ENCODE measurements around the gene PKP2.
"Not testable (repeated sequence)": the region's sequence is repeated elsewhere in the genome, so short reads cannot be mapped to it uniquely, and the experiment has no call there.

Gene PKP2

DNA sequence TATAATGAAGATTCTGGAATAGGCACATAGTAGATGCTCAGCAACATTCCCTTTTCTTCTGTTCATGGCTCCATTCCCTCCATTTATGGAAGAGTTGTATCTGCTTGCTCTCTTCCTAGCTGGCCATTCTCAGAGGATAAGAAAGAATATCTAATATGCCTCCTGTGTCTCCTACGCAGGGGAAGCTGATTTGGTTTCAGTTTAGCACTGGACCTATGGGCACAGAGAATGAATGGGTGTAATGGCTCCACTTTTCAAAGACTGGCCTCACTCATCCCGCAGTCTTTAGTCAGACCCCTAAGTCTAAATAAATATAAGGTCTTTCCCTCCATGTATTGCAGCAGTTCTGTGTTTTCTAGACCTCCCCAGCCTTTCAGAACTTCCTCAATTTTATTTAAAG lies 2.0 kb downstream of the PKP2 start:
- H3K27me3 ChIP-seq, result no peaks in the 10 kb centered on the region
- peak overlapping the region in 1 of 2 experiments; percentile 74 for H3K4me3 ChIP-seq (ENCODE audit: low read depth in 1 of 2, low read length in 1 of 2)

DNA sequence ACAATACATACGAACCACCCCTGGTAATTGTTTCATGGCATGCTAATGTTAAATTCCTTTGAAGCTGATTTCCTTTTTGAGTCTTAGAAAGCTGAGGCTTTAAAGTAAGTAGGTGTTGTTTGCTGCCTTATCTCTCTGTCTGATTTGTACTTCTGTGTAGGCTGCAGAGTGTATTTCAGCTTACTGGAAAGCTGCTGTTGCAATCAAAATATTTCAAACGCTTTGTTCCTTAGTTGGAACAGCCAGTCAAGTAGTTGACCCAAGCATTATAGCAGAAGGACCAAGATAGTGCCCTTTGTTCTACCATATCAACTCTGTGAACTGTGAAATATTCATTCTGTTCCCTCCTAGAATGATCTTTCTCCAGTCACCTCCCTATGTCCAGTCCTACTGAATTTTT lies 3.1 kb downstream of the PKP2 start:
- peaks cover 54 to 58% of the 10 kb centered on the region in 2 experiments for H3K4me1 ChIP-seq (ENCODE audit: control insufficient read depth in 1 of 2, insufficient read depth in 1 of 2, low read depth in 1 of 2, low read length in 1 of 2)
- no peaks in the 10 kb centered on the region for H3K27me3 ChIP-seq
- no peak overlapping the region for H3K4me3 ChIP-seq (ENCODE audit: low read depth in 1 of 2, low read length in 1 of 2)
- peak overlapping the region; percentile 53 for H3K27ac ChIP-seq
- TF ChIP-seq, protein P1, sequence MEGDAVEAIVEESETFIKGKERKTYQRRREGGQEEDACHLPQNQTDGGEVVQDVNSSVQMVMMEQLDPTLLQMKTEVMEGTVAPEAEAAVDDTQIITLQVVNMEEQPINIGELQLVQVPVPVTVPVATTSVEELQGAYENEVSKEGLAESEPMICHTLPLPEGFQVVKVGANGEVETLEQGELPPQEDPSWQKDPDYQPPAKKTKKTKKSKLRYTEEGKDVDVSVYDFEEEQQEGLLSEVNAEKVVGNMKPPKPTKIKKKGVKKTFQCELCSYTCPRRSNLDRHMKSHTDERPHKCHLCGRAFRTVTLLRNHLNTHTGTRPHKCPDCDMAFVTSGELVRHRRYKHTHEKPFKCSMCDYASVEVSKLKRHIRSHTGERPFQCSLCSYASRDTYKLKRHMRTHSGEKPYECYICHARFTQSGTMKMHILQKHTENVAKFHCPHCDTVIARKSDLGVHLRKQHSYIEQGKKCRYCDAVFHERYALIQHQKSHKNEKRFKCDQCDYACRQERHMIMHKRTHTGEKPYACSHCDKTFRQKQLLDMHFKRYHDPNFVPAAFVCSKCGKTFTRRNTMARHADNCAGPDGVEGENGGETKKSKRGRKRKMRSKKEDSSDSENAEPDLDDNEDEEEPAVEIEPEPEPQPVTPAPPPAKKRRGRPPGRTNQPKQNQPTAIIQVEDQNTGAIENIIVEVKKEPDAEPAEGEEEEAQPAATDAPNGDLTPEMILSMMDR (IDR thresholded peaks at IDR 0.05), result no peak
- no peaks in the 10 kb centered on the region for H3K36me3 ChIP-seq
- H3K9me3 ChIP-seq, result no peaks in the 10 kb centered on the region

More for the DNA sequence above, 2.0 kb downstream of the PKP2 start:
- peak overlapping the region; percentile 52 for H3K27ac ChIP-seq
- no peaks in the 10 kb centered on the region for H3K36me3 ChIP-seq
- H3K9me3 ChIP-seq, result no peaks in the 10 kb centered on the region
- peaks cover 58 to 63% of the 10 kb centered on the region in 2 experiments for H3K4me1 ChIP-seq (ENCODE audit: control insufficient read depth in 1 of 2, insufficient read depth in 1 of 2, low read depth in 1 of 2, low read length in 1 of 2)
- TF ChIP-seq, protein P1 (IDR thresholded peaks at IDR 0.05), result no peak

DNA sequence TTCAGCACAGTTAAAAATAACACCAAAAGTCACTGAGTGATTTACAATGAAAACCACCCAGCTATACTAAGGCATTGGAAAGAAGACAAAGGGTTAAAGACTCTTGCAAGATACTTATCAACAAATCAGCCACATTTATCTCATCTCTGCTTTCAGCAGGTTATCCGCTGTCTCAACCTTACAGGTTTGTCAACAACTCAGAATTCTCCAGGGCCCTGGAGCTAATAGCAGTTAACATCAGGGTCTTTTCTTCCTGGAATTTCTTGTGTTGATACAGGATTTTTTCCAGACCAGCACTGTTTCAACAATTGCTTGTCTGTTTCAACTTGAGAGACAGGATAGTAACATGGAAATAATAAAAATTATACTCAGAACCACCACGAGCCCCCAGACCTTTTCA lies 3.5 kb downstream of the PKP2 start:
- Histone ChIP-seq H3K4me1 (ENCODE audit: control insufficient read depth in 1 of 2, insufficient read depth in 1 of 2, low read depth in 1 of 2, low read length in 1 of 2) (peaks cover 54 to 58% of the 10 kb centered on the region in 2 experiments), H3K4me3 (ENCODE audit: low read depth in 1 of 2, low read length in 1 of 2) (no peak overlapping the region), H3K27ac (peak overlapping the region; percentile 53), H3K9me3 (no peaks in the 10 kb centered on the region), H3K27me3 (no peaks in the 10 kb centered on the region), H3K36me3 (no peaks in the 10 kb centered on the region)
- TF ChIP-seq, protein P1 (IDR thresholded peaks at IDR 0.05), result no peak

DNA sequence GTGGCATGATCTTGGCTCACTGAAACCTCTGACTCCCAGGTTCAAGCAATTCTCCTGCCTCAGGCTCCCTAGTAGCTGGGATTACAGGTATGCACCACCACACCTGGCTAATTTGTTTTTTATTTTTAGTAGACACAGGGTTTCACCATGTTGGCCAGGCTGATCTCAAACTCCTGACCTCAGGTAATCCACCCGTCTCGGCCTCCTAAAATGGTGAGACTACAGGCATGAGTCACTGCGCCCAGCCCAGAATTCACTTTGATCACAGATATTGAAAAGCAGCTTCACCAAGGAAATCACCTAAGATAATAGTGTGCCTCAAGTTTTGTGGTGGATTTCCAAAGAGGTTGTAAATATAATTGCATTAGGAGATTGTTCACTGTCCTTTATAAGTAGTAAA lies 4.2 kb downstream of the PKP2 start:
- not testable (repeated sequence) for H3K27ac ChIP-seq; H3K9me3 ChIP-seq; H3K4me3 ChIP-seq (ENCODE audit: low read depth in 1 of 2, low read length in 1 of 2); H3K36me3 ChIP-seq; H3K27me3 ChIP-seq
- H3K4me1 ChIP-seq (ENCODE audit: control insufficient read depth in 1 of 2, insufficient read depth in 1 of 2, low read depth in 1 of 2, low read length in 1 of 2), result peaks cover 54 to 58% of the 10 kb centered on the region in 2 experiments

DNA sequence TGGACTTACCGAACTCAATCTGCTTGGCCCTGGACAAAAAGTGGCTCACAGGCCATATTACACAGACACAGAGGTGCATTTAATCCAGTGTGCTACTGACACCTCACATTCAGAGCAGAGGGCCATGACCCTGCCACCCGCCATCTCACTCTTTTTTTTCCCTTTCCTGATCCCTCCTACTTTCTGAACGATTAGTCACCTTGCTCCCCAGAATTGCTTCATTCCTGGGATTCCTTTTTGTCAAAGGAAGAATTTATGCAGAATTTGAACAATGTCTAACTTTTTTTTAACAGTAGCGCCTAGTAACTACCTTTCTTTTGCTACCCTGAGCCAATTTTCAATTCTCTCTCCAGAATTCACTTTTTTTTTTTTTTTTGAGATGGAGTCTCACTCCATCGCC lies 4.6 kb downstream of the PKP2 start:
- peak overlapping the region; percentile 26 for H3K27ac ChIP-seq
- H3K9me3 ChIP-seq, result no peaks in the 10 kb centered on the region
- H3K27me3 ChIP-seq, result no peaks in the 10 kb centered on the region
- no peaks in the 10 kb centered on the region for H3K36me3 ChIP-seq
- H3K4me3 ChIP-seq (ENCODE audit: low read depth in 1 of 2, low read length in 1 of 2), result no peak overlapping the region
- H3K4me1 ChIP-seq (ENCODE audit: control insufficient read depth in 1 of 2, insufficient read depth in 1 of 2, low read depth in 1 of 2, low read length in 1 of 2), result peaks cover 51 to 55% of the 10 kb centered on the region in 2 experiments
- TF ChIP-seq, protein P1 (IDR thresholded peaks at IDR 0.05), result no peak

DNA sequence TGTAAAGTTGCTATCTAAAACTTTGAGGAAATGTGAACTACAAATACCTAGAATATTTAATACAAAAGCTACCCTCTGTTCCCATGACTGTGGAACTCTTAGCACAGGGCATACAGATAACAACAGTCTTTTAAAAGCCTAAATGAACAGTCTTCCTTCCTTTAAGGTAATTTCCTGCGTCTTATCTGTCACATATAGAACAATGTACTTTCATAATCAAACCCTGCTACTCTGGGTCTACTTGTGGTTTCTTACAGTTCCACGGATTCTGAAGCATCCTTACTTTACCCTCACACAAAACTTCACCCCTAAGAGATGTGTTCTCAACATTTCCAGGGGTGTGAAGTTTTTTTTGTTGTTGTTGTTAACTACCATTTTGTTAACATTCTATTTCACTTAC lies 5.1 kb downstream of the PKP2 start:
- H3K4me3 ChIP-seq (ENCODE audit: low read depth in 1 of 2, low read length in 1 of 2), result no peak overlapping the region
- H3K27me3 ChIP-seq, result no peaks in the 10 kb centered on the region
- peaks cover 50 to 54% of the 10 kb centered on the region in 2 experiments for H3K4me1 ChIP-seq (ENCODE audit: control insufficient read depth in 1 of 2, insufficient read depth in 1 of 2, low read depth in 1 of 2, low read length in 1 of 2)
- peak overlapping the region; percentile 26 for H3K27ac ChIP-seq
- TF ChIP-seq, protein P1 (IDR thresholded peaks at IDR 0.05), result no peak
- no peaks in the 10 kb centered on the region for H3K36me3 ChIP-seq
- no peaks in the 10 kb centered on the region for H3K9me3 ChIP-seq
